Astrocyte (in vitro differentiated cells and primary cell): ENCODE results near the gene CRLF1. TPM values are rescaled to one million over a fixed set of nuclear protein-coding genes. Genes with fewer than 3 reads are reported as not detected.

Source experiments
- DNase-seq: peaks from one replicate; pipeline ENCODE4 v3.0.0-alpha.2; 2010; ENCODE audit warnings: low read depth
- FAIRE-seq: peaks from 2 replicates; lab custom pipeline; 2011; peaks lifted over from hg19 to GRCh38; lab: Jason Lieb, UNC
- H2AFZ ChIP-seq: 2 replicates; pipeline ENCODE4 v1.6.0; 2012; ENCODE audit warnings: low read depth, low read length, inconsistent platforms
- H3K27ac ChIP-seq: 2 replicates; pipeline ENCODE4 v1.5.1; 2011; ENCODE audit warnings: low read depth, low read length, inconsistent platforms
- H3K27me3 ChIP-seq: 2 replicates; pipeline ENCODE4 v1.6.0; 2011; ENCODE audit warnings: low read length, inconsistent platforms; ENCODE audit not compliant: insufficient read depth
- H3K36me3 ChIP-seq: 2 replicates; pipeline ENCODE4 v1.5.1; 2011; ENCODE audit warnings: low read length, inconsistent platforms; ENCODE audit not compliant: insufficient read depth
- H3K4me1 ChIP-seq: 2 replicates; pipeline ENCODE4 v1.5.1; 2011; ENCODE audit warnings: low read length, inconsistent platforms; ENCODE audit not compliant: insufficient read depth
- H3K4me2 ChIP-seq: 2 replicates; pipeline ENCODE4 v1.6.0; 2012; ENCODE audit warnings: low read length, inconsistent platforms
- H3K4me3 ChIP-seq: 2 replicates; pipeline ENCODE4 v1.5.1; 2011; ENCODE audit warnings: low read depth, mild to moderate bottlenecking, low read length, inconsistent platforms; ENCODE audit not compliant: insufficient read depth
- H3K79me2 ChIP-seq: 2 replicates; pipeline ENCODE4 v1.6.0; 2012; ENCODE audit warnings: mild to moderate bottlenecking, low read length, inconsistent platforms; ENCODE audit not compliant: insufficient read depth
- H3K9ac ChIP-seq: 2 replicates; pipeline ENCODE4 v1.6.0; 2012; ENCODE audit warnings: mild to moderate bottlenecking, low read length, inconsistent platforms
- H3K9me3 ChIP-seq: 2 replicates; pipeline ENCODE4 v1.5.1; 2012; ENCODE audit warnings: low read depth, mild to moderate bottlenecking, low read length, inconsistent platforms; ENCODE audit not compliant: insufficient read depth
- H4K20me1 ChIP-seq: 2 replicates; pipeline ENCODE4 v1.6.0; 2012; ENCODE audit warnings: low read length, inconsistent platforms; ENCODE audit not compliant: insufficient read depth
- H3K27ac Mint-ChIP-seq: one replicate; pipeline ENCODE4 v1.8.0; 2021; ENCODE audit warnings: mild to moderate bottlenecking, mixed read lengths; ENCODE audit not compliant: unreplicated experiment
- H3K27me3 Mint-ChIP-seq: one replicate; pipeline ENCODE4 v1.8.0; 2021; ENCODE audit warnings: low read depth, mixed read lengths; ENCODE audit not compliant: unreplicated experiment
- H3K36me3 Mint-ChIP-seq: one replicate; pipeline ENCODE4 v1.8.0; 2021; ENCODE audit warnings: low read depth, mixed read lengths; ENCODE audit not compliant: unreplicated experiment
- H3K4me1 Mint-ChIP-seq: one replicate; pipeline ENCODE4 v1.8.0; 2021; ENCODE audit warnings: low read depth, mixed read lengths; ENCODE audit not compliant: unreplicated experiment
- H3K4me3 Mint-ChIP-seq: one replicate; pipeline ENCODE4 v1.8.0; 2021; ENCODE audit warnings: mild to moderate bottlenecking, moderate library complexity, mixed read lengths; ENCODE audit not compliant: unreplicated experiment
- H3K9me3 Mint-ChIP-seq: one replicate; pipeline ENCODE4 v1.8.0; 2021; ENCODE audit warnings: mild to moderate bottlenecking, mixed read lengths; ENCODE audit not compliant: unreplicated experiment
- EZH2 ChIP-seq: IDR thresholded peaks from 2 replicates; pipeline ENCODE4 v1.6.1; 2012; ENCODE audit warnings: mild to moderate bottlenecking, low read length, inconsistent platforms; ENCODE audit not compliant: insufficient read depth
- total RNA-seq: library from RNA; stranded (reverse); gene quantifications from 2 replicates; pipeline ENCODE4 v1.2.1, GENCODE V29; 2021
- TF ChIP-seq, protein P1 (sequence below): IDR thresholded peaks from 2 replicates; pipeline ENCODE4 v1.5.1; 2011; ENCODE audit warnings: low read depth, mild to moderate bottlenecking, inconsistent platforms, low read length, moderate library complexity; ENCODE audit not compliant: insufficient read depth

The CRLF1 gene
- total RNA-seq, 1 donor from 2014 or later, result 18.5 TPM

GRCh38 chr19:18644196-18645034, 37.8 kb upstream of the CRLF1 start:
- peaks cover 7% of the 10 kb centered on the region for H3K9me3 Mint-ChIP-seq
- peak overlapping the region; percentile 8 for H3K4me2 ChIP-seq
- peaks cover 10% of the 10 kb centered on the region for H3K36me3 Mint-ChIP-seq
- H3K4me1 ChIP-seq, result peaks cover 19% of the 10 kb centered on the region
- peaks cover 12% of the 10 kb centered on the region for H3K79me2 ChIP-seq
- no peak overlapping the region for H3K9ac ChIP-seq
- no peak for TF ChIP-seq EZH2
- TF ChIP-seq, protein P1, sequence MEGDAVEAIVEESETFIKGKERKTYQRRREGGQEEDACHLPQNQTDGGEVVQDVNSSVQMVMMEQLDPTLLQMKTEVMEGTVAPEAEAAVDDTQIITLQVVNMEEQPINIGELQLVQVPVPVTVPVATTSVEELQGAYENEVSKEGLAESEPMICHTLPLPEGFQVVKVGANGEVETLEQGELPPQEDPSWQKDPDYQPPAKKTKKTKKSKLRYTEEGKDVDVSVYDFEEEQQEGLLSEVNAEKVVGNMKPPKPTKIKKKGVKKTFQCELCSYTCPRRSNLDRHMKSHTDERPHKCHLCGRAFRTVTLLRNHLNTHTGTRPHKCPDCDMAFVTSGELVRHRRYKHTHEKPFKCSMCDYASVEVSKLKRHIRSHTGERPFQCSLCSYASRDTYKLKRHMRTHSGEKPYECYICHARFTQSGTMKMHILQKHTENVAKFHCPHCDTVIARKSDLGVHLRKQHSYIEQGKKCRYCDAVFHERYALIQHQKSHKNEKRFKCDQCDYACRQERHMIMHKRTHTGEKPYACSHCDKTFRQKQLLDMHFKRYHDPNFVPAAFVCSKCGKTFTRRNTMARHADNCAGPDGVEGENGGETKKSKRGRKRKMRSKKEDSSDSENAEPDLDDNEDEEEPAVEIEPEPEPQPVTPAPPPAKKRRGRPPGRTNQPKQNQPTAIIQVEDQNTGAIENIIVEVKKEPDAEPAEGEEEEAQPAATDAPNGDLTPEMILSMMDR, result no peak
- no peak overlapping the region for H3K4me3 Mint-ChIP-seq
- no peak overlapping the region for H3K4me3 ChIP-seq
- peaks cover 6% of the 10 kb centered on the region for H3K4me1 Mint-ChIP-seq
- no peak overlapping the region for H3K27ac ChIP-seq
- no peak overlapping the region for H3K27ac Mint-ChIP-seq
- DNase-seq (peak; percentile 30), FAIRE-seq (no peak)
- H3K27me3 ChIP-seq, result no peaks in the 10 kb centered on the region
- no peak overlapping the region for H2AFZ ChIP-seq
- peaks cover 13% of the 10 kb centered on the region for H3K27me3 Mint-ChIP-seq
- peaks cover 6% of the 10 kb centered on the region for H3K9me3 ChIP-seq
- H3K36me3 ChIP-seq, result no peaks in the 10 kb centered on the region
- H4K20me1 ChIP-seq, result peaks cover 43% of the 10 kb centered on the region

GRCh38 chr19:18639706-18640243, 33.2 kb upstream of the CRLF1 start:
- H3K9me3 Mint-ChIP-seq, result peaks cover 9% of the 10 kb centered on the region
- Histone ChIP-seq H3K9me3 (peaks cover 6% of the 10 kb centered on the region), H3K36me3 (no peaks in the 10 kb centered on the region), H3K79me2 (peaks cover 8% of the 10 kb centered on the region), H3K4me2 (no peak overlapping the region), H3K27ac (no peak overlapping the region), H2AFZ (no peak overlapping the region), H3K4me3 (no peak overlapping the region), H4K20me1 (peaks cover 13% of the 10 kb centered on the region), H3K4me1 (peaks cover 4% of the 10 kb centered on the region), H3K27me3 (peaks cover 4% of the 10 kb centered on the region), H3K9ac (no peak overlapping the region)
- FAIRE-seq (no peak), DNase-seq (no peak)
- no peak overlapping the region for H3K27ac Mint-ChIP-seq
- peaks cover 9% of the 10 kb centered on the region for H3K27me3 Mint-ChIP-seq
- peaks cover 2% of the 10 kb centered on the region for H3K4me1 Mint-ChIP-seq
- TF ChIP-seq, protein P1, result no peak
- no peak for TF ChIP-seq EZH2
- peak overlapping the region; percentile 34 for H3K4me3 Mint-ChIP-seq
- H3K36me3 Mint-ChIP-seq, result peaks cover 7% of the 10 kb centered on the region
